Astrocyte of the cerebellum (primary cell): ENCODE measurements around the gene CD200R1L.

Experiments used
- DNase-seq: peaks from one replicate; pipeline ENCODE4 v3.0.0-alpha.2; 2011; ENCODE audit warnings: low read depth
- H3K4me3 ChIP-seq: 2 replicates; pipeline ENCODE4 v1.5.1; 2011; ENCODE audit warnings: mild to moderate bottlenecking, low read depth, low read length, moderate library complexity
- CTCF ChIP-seq: IDR thresholded peaks from 2 replicates; pipeline ENCODE4 v1.5.1; 2012; ENCODE audit warnings: low read length, low read depth, moderate library complexity, mild to moderate bottlenecking; ENCODE audit errors: missing control alignments
- in situ Hi-C: cut with HindIII; loops from 2 replicates; pipeline ENCODE4 v1.10.0; 2017; ENCODE audit warnings: low sequenced_read_pairs

Gene CD200R1L

GRCh38 chr3:112810561-112810960, 36.1 kb downstream of the CD200R1L start:
- in situ Hi-C loops, result loop anchor here (25.0 kb wide), 1 partner anchor 173 kb away; the partner anchor contains the start of gene CCDC80
- no peak for DNase-seq

GRCh38 chr3:112808136-112808535, 38.5 kb downstream of the CD200R1L start:
- TF ChIP-seq CTCF, result no peak
- in situ Hi-C loops, result loop anchor here (25.0 kb wide), 1 partner anchor 171 kb away; the partner anchor contains the start of gene CCDC80

More at GRCh38 chr3:112810561-112810960, 36.1 kb downstream of the CD200R1L start:
- TF ChIP-seq CTCF, result no peak
- no peak overlapping the region for H3K4me3 ChIP-seq

DNA sequence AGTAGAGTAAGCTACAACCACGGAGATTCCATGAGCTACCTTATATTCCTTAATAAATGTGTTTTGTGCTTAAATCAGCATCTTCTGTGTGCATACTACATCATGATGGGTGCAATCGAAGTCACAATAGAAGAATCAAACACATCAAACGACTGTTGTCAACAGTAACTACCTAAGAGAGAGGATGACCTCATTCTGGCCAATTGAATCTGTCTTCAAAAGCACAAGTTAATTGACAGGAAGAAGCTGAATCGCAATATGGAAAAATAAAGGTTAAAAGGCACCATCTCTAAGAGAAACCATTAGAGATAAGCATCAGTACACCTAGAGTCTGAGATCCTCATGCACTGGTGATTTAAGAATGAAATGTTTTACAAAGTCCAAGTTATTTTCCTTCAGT, 39.0 kb downstream of the CD200R1L start:
- no peak for TF ChIP-seq CTCF
- in situ Hi-C loops, result loop anchor here (25.0 kb wide), 1 partner anchor 170 kb away; the partner anchor contains the start of gene CCDC80
- DNase-seq, result no peak
- H3K4me3 ChIP-seq, result no peak overlapping the region

More at GRCh38 chr3:112808136-112808535, 38.5 kb downstream of the CD200R1L start:
- DNase-seq, result no peak
- no peak overlapping the region for H3K4me3 ChIP-seq

- no peak overlapping the region for H3K4me3 ChIP-seq
- in situ Hi-C loops, result loop anchor here (25.0 kb wide), 1 partner anchor 170 kb away; the partner anchor contains the start of gene CCDC80
- no peak for TF ChIP-seq CTCF
- DNase-seq, result no peak
Measured at GRCh38 chr3:112806903-112807302, 39.8 kb downstream of the CD200R1L start.

DNA sequence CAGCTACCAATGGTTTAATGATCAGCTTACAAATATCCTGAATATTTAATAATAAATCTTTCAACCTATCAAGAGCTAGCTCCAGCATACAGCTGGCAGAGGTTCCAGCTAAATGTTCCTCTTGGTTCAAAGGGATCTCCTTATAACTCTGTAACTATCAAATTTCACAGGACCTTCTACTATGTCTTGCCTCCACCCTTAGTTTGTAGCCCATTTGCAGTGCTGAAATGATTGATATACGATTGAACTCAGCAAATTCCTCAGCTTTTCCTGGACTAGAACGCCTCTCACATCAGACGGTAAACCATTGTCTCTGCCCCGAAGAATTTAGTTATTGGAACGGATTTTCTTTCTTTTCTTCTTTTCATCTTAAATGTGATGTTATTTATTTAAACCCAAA, 41.5 kb downstream of the CD200R1L start:
- no peak overlapping the region for H3K4me3 ChIP-seq
- no peak for TF ChIP-seq CTCF
- DNase-seq, result no peak
- in situ Hi-C loops, result loop anchor here (25.0 kb wide), 1 partner anchor 168 kb away; the partner anchor contains the start of gene CCDC80

GRCh38 chr3:112804021-112804420, 42.6 kb downstream of the CD200R1L start:
- H3K4me3 ChIP-seq, result no peak overlapping the region
- no peak for TF ChIP-seq CTCF
- DNase-seq, result no peak
- in situ Hi-C loops, result loop anchor here (25.0 kb wide), 1 partner anchor 167 kb away; the partner anchor contains the start of gene CCDC80
